ENCODE data around the gene CUL9.

- TF ChIP-seq EZH2 (optimal IDR thresholded peaks at IDR 0.05; ENCODE audit: low read depth, low read length) (no peak), EZH2phosphoT487 (IDR thresholded peaks at IDR 0.05; ENCODE audit: low read length) (no peak)
- TF ChIP-seq, protein P1, sequence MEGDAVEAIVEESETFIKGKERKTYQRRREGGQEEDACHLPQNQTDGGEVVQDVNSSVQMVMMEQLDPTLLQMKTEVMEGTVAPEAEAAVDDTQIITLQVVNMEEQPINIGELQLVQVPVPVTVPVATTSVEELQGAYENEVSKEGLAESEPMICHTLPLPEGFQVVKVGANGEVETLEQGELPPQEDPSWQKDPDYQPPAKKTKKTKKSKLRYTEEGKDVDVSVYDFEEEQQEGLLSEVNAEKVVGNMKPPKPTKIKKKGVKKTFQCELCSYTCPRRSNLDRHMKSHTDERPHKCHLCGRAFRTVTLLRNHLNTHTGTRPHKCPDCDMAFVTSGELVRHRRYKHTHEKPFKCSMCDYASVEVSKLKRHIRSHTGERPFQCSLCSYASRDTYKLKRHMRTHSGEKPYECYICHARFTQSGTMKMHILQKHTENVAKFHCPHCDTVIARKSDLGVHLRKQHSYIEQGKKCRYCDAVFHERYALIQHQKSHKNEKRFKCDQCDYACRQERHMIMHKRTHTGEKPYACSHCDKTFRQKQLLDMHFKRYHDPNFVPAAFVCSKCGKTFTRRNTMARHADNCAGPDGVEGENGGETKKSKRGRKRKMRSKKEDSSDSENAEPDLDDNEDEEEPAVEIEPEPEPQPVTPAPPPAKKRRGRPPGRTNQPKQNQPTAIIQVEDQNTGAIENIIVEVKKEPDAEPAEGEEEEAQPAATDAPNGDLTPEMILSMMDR (IDR thresholded peaks at IDR 0.05; ENCODE audit: low read length): no peak
These were observed 43.7 kb upstream of the CUL9 start for GRCh38 chr6:43138267-43138666.
